Measurements from ENCODE around the gene CCDC174. TPM values are rescaled to one million over a fixed set of nuclear protein-coding genes. Genes with fewer than 3 reads are reported as not detected.

Gene CCDC174
- total RNA-seq, 1 donor from 2014 or later: 32.4 TPM

- POLR2A ChIA-PET: no interaction called here
- no peak overlapping the region for H3K27ac Mint-ChIP-seq
- H3K27me3 Mint-ChIP-seq: peaks cover 30% of the 10 kb centered on the region
These were observed 37.4 kb upstream of the CCDC174 start for GRCh38 chr3:14614189-14614588.

GRCh38 chr3:14614862-14615261 is 36.7 kb upstream of the CCDC174 start:
- no peak overlapping the region for H3K4me3 Mint-ChIP-seq
- no peak overlapping the region for H3K27ac Mint-ChIP-seq
- no peaks in the 10 kb centered on the region for H3K36me3 Mint-ChIP-seq (ENCODE audit: low read depth)
- intact Hi-C loops (cut with micrococcal nuclease): no loop called here
- CTCF ChIA-PET: no interaction called here
- no peak for ATAC-seq (ENCODE audit: low read depth)
- POLR2A ChIA-PET: no interaction called here
- H3K4me1 Mint-ChIP-seq: no peaks in the 10 kb centered on the region
- DNase-seq: no peak
- TF ChIP-seq CTCF (IDR thresholded peaks at IDR 0.05): no peak
- H3K27me3 Mint-ChIP-seq: peaks cover 30% of the 10 kb centered on the region
- H3K9me3 Mint-ChIP-seq: no peaks in the 10 kb centered on the region

More at GRCh38 chr3:14614189-14614588, 37.4 kb upstream of the CCDC174 start:
- no peak overlapping the region for H3K4me3 Mint-ChIP-seq
- H3K4me1 Mint-ChIP-seq: no peaks in the 10 kb centered on the region
- intact Hi-C loops (cut with micrococcal nuclease): no loop called here
- H3K9me3 Mint-ChIP-seq: no peaks in the 10 kb centered on the region
- H3K36me3 Mint-ChIP-seq (ENCODE audit: low read depth): no peaks in the 10 kb centered on the region
- TF ChIP-seq CTCF (IDR thresholded peaks at IDR 0.05): no peak
- ATAC-seq (ENCODE audit: low read depth) (no peak), DNase-seq (no peak)
- CTCF ChIA-PET: no interaction called here

- H3K27ac Mint-ChIP-seq: no peak overlapping the region
- no peak overlapping the region for H3K4me3 Mint-ChIP-seq
These were observed 34.7 kb upstream of the CCDC174 start for GRCh38 chr3:14616606-14617507.

GRCh38 chr3:14617508-14618023 is 34.0 kb upstream of the CCDC174 start:
- no peaks in the 10 kb centered on the region for H3K9me3 Mint-ChIP-seq
- no peak for DNase-seq
- ATAC-seq (ENCODE audit: low read depth): no peak
- no peaks in the 10 kb centered on the region for H3K4me1 Mint-ChIP-seq
- POLR2A ChIA-PET: no interaction called here
- no peak overlapping the region for H3K4me3 Mint-ChIP-seq
- H3K27me3 Mint-ChIP-seq: peaks cover 21% of the 10 kb centered on the region
- no peaks in the 10 kb centered on the region for H3K36me3 Mint-ChIP-seq (ENCODE audit: low read depth)
- CTCF ChIA-PET: no interaction called here
- intact Hi-C loops (cut with micrococcal nuclease): no loop called here
- no peak for TF ChIP-seq CTCF (IDR thresholded peaks at IDR 0.05)
- H3K27ac Mint-ChIP-seq: no peak overlapping the region

More at GRCh38 chr3:14616606-14617507, 34.7 kb upstream of the CCDC174 start:
- Mint-ChIP-seq H3K27me3 (peaks cover 24% of the 10 kb centered on the region), H3K4me1 (no peaks in the 10 kb centered on the region), H3K9me3 (no peaks in the 10 kb centered on the region), H3K36me3 (ENCODE audit: low read depth) (no peaks in the 10 kb centered on the region)
- DNase-seq (no peak), ATAC-seq (ENCODE audit: low read depth) (no peak)
- TF ChIP-seq CTCF (IDR thresholded peaks at IDR 0.05): no peak
- ChIA-PET CTCF (no interaction called here), POLR2A (no interaction called here)
- intact Hi-C loops (cut with micrococcal nuclease): no loop called here

GRCh38 chr3:14619605-14620004 is 32.0 kb upstream of the CCDC174 start:
- Mint-ChIP-seq H3K4me1 (no peaks in the 10 kb centered on the region), H3K4me3 (no peak overlapping the region), H3K27ac (no peak overlapping the region), H3K9me3 (no peaks in the 10 kb centered on the region), H3K27me3 (peaks cover 15% of the 10 kb centered on the region), H3K36me3 (ENCODE audit: low read depth) (no peaks in the 10 kb centered on the region)
- DNase-seq: no peak
- TF ChIP-seq CTCF (IDR thresholded peaks at IDR 0.05): no peak
- CTCF ChIA-PET: no interaction called here
- intact Hi-C loops (cut with micrococcal nuclease): no loop called here
- no peak for ATAC-seq (ENCODE audit: low read depth)
- POLR2A ChIA-PET: no interaction called here

All from activated B cell treated with CpG ODN at 0.5 μM for 24 hours (primary cell).